LNCaP clone FGC (cell line): ENCODE measurements around the gene ESR2.

Source experiments
- DNase-seq: peaks from one replicate; pipeline ENCODE4 v3.0.0-alpha.2; 2011; ENCODE audit warnings: low read depth
- H3K4me3 ChIP-seq: 2 replicates; pipeline ENCODE4 v1.5.1; 2011; ENCODE audit warnings: mild to moderate bottlenecking, low read depth, low read length, control low read depth
- CTCF ChIP-seq: IDR thresholded peaks from 2 replicates; pipeline ENCODE4 v1.5.1; 2012; ENCODE audit warnings: mild to moderate bottlenecking; ENCODE audit not compliant: control insufficient read depth, insufficient read depth; ENCODE audit errors: extremely low read depth

The ESR2 gene

DNA sequence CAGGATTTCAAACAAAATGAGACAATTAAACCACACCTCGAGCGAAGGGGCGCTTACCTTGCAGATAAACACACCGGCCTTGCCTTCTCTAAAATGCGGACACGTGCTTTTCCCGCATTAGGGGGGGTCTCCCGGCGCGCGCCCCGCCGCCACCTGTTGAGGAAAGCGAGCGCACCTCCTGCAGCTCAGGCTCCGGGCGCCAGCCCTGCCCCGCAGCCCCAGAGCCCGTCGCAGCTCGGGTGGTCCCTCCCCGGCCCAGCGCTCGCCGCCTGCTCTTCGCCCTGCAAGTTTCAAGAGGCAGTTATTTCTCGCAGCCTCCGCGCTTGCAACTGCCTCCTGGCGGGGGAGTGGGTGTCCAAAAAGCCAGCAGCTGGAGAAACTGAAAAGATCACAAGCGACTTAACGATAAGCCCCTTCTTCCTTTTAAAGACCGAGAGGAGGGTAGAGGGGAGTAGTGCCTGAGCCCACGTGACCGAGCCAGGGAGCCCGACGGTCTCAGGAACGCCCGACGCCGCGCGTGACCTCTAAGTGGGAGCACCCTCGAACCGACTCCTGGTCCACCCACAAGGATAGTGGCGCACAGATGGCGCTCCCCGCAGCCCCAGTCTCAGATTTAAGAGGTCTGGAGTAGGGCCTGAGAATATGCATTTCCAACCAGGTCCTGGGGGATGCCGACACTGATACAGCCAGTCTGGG is at the start of gene ESR2:
ESR2 (minus strand) TSS at position 396 of the 696 bp plus-strand sequence. CDS start 11,386 bp downstream, outside the sequence.
- no peak for DNase-seq
- peak within 1 kb of the TSS; percentile 23 for H3K4me3 ChIP-seq
- no peak for TF ChIP-seq CTCF

DNA sequence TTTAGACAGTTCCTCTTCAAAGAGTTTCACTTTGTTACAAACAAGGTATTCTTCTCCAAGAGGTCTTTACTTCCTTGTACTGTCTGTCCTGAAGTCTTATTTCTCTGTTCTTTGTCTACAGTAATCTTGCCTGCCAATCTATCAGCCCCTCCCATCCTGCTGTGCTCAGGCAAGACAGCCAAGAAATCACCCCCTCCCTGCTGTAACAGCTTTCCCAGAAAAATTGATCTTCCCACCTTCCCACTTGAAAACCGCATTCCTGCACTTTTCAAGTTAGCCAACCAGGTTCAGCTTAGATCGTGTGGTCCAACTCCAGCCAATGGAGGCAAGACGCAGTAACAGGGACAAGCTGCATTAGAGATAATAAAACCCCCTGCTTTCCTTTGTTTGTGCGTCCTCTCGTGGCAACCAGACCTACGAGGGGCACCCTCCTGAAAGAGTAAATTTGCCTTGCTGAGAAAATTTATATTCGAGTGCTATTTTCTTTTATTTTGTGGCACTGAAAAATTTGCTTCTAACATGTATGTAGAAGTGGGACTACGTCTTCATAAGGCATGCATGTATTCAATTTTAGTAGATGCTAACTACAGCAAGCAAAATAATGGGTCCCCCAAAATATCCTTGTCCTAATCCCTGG is 46.5 kb upstream of the ESR2 start:
- DNase-seq = no peak
- no peak overlapping the region for H3K4me3 ChIP-seq
- no peak for TF ChIP-seq CTCF

DNA sequence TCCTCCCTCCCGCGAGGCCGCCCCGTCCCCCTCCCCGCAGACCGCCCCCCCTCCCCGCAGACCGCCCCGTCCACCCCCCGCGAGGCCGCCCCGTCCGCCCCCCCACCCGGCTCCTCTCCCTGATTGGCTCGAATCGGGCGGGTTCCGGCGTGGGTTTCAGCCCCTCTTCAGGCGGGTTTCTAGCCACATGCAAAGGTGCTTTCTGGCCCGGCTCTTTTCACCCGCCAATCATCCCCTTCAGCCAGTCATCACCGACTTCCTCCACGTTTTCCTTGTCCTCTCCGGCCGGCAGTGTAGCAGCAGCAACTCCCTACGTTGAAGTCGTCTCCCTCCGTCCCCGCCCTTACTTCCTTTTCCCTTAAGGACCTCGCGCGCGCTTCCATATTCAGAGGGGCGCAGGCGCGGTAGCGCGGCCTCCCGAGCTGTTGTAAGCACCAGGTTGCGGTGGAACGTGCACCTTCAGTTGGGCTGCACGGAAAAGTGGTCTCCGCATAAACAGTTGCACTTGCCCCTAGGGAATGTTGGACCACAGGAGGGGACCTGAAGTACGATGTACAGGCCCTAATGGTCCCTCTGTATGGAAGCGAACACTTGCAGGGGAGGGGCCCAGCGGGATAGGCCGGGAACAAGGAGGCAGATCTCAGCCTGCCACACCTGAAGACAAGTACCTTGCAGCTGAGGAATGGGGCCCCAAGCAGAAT is 44.6 kb upstream of the ESR2 start:
- peak; percentile 97 for DNase-seq
- peak overlapping the region; percentile 85 for H3K4me3 ChIP-seq
- TF ChIP-seq CTCF = no peak

GRCh38 chr14:64337888-64338615 is 43.9 kb upstream of the ESR2 start:
- TF ChIP-seq CTCF = peak; percentile 32
- peak overlapping the region; percentile 85 for H3K4me3 ChIP-seq
- peak; percentile 37 for DNase-seq

DNA sequence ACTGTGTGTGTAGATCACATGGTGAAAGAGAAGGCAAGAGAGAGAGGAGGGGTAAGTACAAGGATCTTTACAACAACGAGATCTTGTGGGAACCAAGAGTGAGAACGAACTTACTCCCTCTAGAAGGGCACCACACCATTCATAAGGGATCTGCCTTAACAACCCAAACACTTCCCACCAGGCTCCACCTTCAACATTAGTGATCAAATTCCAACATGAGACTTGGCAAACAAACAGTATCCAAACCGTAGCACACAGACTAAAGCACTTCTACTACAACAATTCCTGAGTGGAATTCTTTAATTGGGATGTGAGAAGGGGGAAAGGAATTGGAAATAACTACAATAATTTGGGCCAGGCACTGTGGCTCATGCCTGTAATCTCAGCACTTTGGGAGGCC is 35.0 kb upstream of the ESR2 start:
- TF ChIP-seq CTCF = no peak
- H3K4me3 ChIP-seq = no peak overlapping the region
- no peak for DNase-seq

DNA sequence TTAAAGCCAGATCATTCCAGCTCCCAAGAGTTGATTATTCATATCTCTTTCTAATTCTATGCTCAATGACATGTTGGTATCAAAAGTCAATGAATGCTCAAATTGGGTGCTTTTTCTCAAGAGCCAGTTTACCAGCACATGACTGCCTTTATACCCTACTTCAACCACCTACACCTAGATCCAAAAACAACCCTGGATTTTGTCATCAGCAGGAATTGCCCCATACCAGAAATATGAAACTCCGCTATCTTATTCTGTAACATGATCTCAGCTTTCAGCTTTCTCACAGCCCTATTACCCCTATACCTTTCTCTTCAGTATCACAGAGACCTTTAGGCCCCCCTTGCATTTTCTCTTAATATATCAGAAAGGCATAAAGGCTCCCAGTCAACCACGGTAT is 32.3 kb upstream of the ESR2 start:
- no peak for DNase-seq
- TF ChIP-seq CTCF = no peak
- no peak overlapping the region for H3K4me3 ChIP-seq
